SK-N-MC (cell line): Measurements from ENCODE around the gene DOK3.

Experiments
- EZH2 ChIP-seq: fragments of 200-600 bp; sonication (generic); IDR thresholded peaks from one replicate; pipeline ENCODE4 v1.6.1; 2017; ENCODE audit warnings: antibody characterized with exemption
- POLR2AphosphoS5 ChIP-seq: IDR thresholded peaks from 2 replicates; pipeline ENCODE4 v1.6.1; 2012; ENCODE audit warnings: mild to moderate bottlenecking, low read depth, low read length, borderline replicate concordance

- TF ChIP-seq POLR2AphosphoS5 (no peak), EZH2 (no peak)
Observed at GRCh38 chr5:177505075-177505474, 4.6 kb downstream of the DOK3 start.
